HFFc6 (cell line): ENCODE results near the gene GRID2IP. TPM values are rescaled to one million over a fixed set of nuclear protein-coding genes. Genes with fewer than 3 reads are reported as not detected.

Source experiments
- DNase-seq: peaks from one replicate; pipeline ENCODE4 v3.0.0-alpha.2; 2018
- H3K27ac Mint-ChIP-seq: 2 replicates; pipeline ENCODE4 v1.8.0; 2020; ENCODE audit warnings: mild to moderate bottlenecking, mixed read lengths
- H3K27me3 Mint-ChIP-seq: 2 replicates; pipeline ENCODE4 v1.8.0; 2021; ENCODE audit warnings: mild to moderate bottlenecking, moderate library complexity, mixed read lengths; ENCODE audit not compliant: insufficient read depth
- H3K36me3 Mint-ChIP-seq: 2 replicates; pipeline ENCODE4 v1.8.0; 2021; ENCODE audit warnings: low read depth, mixed read lengths
- H3K4me1 Mint-ChIP-seq: 2 replicates; pipeline ENCODE4 v1.8.0; 2020; ENCODE audit warnings: low read depth, mixed read lengths
- H3K4me3 Mint-ChIP-seq: 2 replicates; pipeline ENCODE4 v1.8.0; 2020; ENCODE audit warnings: mild to moderate bottlenecking, moderate library complexity, mixed read lengths
- H3K9me3 Mint-ChIP-seq: 2 replicates; pipeline ENCODE4 v1.8.0; 2020; ENCODE audit warnings: mild to moderate bottlenecking, mixed read lengths
- CTCF ChIP-seq: fragments of 200-600 bp; sonication (generic); IDR thresholded peaks from 2 replicates; pipeline ENCODE4 v1.5.0; 2021; ENCODE audit warnings: antibody characterized with exemption, mild to moderate bottlenecking
- total RNA-seq, 6 experiments: library from RNA; stranded (reverse); fragmentation: NEBNext Ultra II Directional; extraction: Animal tissue kit (Norgen Biotek cat#: 25700); gene quantifications; 2 replicates in 1 of 6; 3 replicates in 5 of 6; pipeline ENCODE4 v1.2.3, GENCODE V29; 2021

Gene GRID2IP
- total RNA-seq, 6 experiments from 2014 or later, result not detected

DNA sequence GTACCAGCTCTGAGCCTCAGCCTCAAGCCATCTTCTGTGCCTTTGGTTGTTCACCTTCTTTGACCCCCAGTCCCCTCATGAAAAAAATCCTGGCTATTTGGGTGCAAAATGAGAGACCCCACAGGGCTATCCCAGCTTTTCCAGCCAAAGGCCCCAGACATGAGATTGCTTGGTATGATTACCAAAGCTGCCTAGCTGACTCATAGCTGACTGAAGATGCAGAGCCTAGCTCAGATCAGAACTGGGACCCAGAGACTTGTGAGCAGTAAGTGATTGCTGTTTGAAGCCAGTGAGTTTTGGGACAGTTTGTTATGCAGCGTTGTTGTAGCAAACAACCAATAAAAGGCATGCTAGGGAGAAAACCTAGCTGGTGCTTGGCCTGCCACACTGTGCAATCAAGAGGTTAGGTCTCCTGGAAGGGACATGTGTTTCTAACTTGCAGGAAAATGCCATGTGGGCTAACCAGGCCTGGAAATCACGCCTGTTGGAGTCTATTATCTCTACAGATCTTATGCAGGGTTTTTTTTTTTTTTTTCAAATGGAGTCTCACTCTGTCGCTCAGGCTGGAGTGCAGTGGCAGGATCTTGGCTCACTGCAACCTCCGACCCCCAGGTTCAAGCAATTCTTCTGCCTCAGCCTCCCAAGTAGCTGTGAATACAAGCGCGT lies 55.5 kb downstream of the GRID2IP start:
- no peak for TF ChIP-seq CTCF
- H3K36me3 Mint-ChIP-seq, result no peaks in the 10 kb centered on the region
- peak; percentile 33 for DNase-seq
- peaks cover 7% of the 10 kb centered on the region for H3K4me1 Mint-ChIP-seq
- no peak overlapping the region for H3K4me3 Mint-ChIP-seq
- H3K27ac Mint-ChIP-seq, result no peak overlapping the region
- H3K9me3 Mint-ChIP-seq, result peaks cover 3% of the 10 kb centered on the region; the same call in 1 of the 2 replicates
- H3K27me3 Mint-ChIP-seq, result peaks cover 15% of the 10 kb centered on the region

DNA sequence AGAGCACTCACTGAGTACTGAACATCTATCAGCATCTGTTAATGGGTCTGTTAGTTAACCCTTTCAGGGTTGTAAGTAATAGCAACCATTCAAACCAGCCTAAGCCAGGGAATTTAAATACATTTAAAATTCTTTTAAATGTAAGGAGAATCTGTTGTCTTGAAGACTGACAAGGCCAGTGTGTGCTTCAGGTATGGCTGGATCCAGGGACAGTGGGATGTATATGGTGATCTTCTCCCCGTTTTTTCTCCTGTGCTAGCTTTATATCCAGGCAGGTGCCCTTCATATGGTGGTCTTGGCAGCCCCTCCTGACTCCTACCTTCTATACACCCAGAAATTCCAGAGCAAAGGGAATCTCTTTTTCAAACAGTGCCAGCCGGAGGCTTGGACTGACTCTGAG lies 56.9 kb downstream of the GRID2IP start:
- Mint-ChIP-seq H3K27ac (no peak overlapping the region), H3K36me3 (no peaks in the 10 kb centered on the region; the same call in 1 of the 2 replicates), H3K9me3 (peaks cover 9% of the 10 kb centered on the region), H3K27me3 (peaks cover 18% of the 10 kb centered on the region), H3K4me1 (peaks cover 7% of the 10 kb centered on the region), H3K4me3 (no peak overlapping the region)
- no peak for TF ChIP-seq CTCF
- DNase-seq, result no peak

DNA sequence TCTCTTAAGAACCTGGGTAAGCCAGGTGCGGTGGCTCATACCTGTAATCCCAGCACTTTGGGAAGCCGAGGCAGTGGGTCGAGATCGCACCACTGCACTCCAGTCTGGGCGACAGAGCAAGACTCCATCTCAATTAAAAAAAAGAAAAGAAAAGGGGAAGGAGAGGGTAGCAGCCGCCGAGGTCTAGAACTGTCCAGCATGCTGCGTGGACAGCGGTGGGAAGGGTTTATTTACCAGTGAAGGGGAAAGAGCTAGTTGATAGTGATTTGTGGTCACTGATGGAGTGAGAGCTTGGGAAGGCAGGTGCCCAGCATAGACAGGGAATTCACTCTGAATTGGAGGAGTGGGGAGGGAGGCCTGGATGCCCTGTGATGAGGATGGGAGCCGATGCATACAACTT lies 60.1 kb downstream of the GRID2IP start:
- Mint-ChIP-seq H3K36me3 (no peaks in the 10 kb centered on the region; the same call in 1 of the 2 replicates), H3K4me3 (no peak overlapping the region), H3K4me1 (peaks cover 7% of the 10 kb centered on the region), H3K27me3 (peaks cover 17% of the 10 kb centered on the region), H3K9me3 (peaks cover 9% of the 10 kb centered on the region), H3K27ac (no peak overlapping the region)
- no peak for DNase-seq
- no peak for TF ChIP-seq CTCF

DNA sequence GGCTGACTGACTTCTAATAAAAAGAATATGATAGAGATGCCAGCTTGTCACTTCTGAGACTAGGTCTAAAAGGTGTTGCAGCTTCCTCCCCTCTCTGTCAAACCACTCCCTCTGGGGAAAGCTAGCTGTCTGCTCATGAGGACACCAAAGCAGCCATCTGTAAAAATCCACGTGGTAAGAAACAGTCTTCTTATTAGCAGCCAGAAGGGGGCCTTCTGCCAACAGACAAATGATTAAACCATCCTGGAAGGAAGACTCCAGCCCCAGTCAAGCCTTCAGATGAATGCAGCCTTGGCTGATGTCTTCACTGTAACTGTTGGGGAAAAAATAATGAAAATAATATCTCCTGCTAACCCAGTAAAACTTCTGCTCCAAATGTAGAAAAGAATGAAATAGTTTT lies 61.6 kb downstream of the GRID2IP start:
- Mint-ChIP-seq H3K4me1 (peaks cover 2% of the 10 kb centered on the region), H3K9me3 (peaks cover 9% of the 10 kb centered on the region), H3K27ac (no peak overlapping the region), H3K36me3 (peaks cover under 1% of the 10 kb centered on the region), H3K4me3 (no peak overlapping the region), H3K27me3 (peaks cover 17% of the 10 kb centered on the region)
- peak; percentile 35 for TF ChIP-seq CTCF
- DNase-seq, result no peak

GRCh38 chr7:6487184-6487545 lies 64.1 kb downstream of the GRID2IP start:
- no peak for DNase-seq
- H3K4me3 Mint-ChIP-seq, result no peak overlapping the region
- no peak for TF ChIP-seq CTCF

More at GRCh38 chr7:6487184-6487545, 64.1 kb downstream of the GRID2IP start:
- Mint-ChIP-seq H3K27me3 (peaks cover 15% of the 10 kb centered on the region), H3K27ac (no peak overlapping the region), H3K36me3 (peaks cover 16% of the 10 kb centered on the region), H3K4me1 (peaks cover 12% of the 10 kb centered on the region), H3K9me3 (peaks cover 6% of the 10 kb centered on the region)
